NCI-H526 (cell line): ENCODE data around the gene STPG3.
"Not testable (repeated sequence)": the region's sequence is repeated elsewhere in the genome, so short reads cannot be mapped to it uniquely, and the experiment has no call there.

Experiments used
- DNase-seq, 2 experiments: peaks; one replicate each; lab custom pipeline; 2025; lab: John Stamatoyannopoulos, UW

STPG3 gene

GRCh38 chr9:137245450-137246421, 5.3 kb upstream of the STPG3 start:
- DNase-seq, result no peak

DNA sequence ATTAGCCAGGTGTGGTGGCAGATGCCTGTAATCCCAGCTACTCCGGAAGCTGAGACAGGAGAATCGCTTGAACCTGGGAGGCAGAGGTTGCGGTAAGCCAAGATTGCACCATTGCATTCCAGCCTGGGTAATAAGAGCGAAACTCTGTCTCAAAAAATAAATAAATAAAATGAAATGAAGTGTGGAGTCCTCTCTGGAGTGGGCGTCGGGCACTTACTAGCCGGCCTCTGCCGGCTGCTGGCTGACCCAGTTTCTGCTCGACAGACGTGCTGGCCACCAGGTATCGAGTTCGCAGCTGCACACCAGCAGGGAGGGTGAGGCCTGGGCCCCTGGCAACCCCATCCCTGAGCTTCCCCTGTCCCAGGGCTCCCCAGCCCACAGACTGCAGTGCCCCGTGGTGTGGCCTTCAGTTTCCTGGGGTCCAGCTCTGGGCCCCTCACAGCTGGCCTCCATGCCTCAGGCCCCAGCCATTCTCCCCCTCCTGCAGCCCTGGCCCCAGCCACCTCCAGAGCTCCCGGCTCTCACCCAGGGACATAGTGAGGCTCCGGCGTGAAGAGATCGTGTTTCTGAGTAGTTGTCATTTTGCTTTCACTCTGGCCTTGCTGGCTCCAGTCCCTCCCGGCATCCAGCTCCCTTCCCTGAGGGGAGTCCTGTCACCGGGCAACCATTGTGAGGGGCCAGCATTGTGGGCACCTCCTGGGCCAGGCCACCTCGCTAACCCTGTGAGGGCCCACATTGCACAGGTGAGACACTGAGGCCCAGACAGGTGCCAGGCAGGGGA, 3.8 kb upstream of the STPG3 start:
- no peak for DNase-seq

DNA sequence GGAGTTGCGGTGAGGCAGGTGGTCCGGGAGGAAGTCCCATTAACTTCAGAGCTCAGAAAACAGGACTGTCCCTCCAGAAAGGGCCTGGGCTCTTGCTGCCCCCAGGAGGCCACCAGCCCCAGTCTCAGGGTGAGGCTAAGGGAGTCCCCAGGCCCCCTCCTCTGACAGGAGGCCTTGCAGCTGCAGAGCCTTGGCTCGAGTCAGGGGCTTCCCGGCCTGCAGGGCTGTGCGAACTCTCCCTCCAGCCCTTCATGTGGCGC, 3.2 kb upstream of the STPG3 start:
- no peak for DNase-seq

GRCh38 chr9:137250329-137251193, 525 bp upstream of the STPG3 start:
- no peak for DNase-seq

DNA sequence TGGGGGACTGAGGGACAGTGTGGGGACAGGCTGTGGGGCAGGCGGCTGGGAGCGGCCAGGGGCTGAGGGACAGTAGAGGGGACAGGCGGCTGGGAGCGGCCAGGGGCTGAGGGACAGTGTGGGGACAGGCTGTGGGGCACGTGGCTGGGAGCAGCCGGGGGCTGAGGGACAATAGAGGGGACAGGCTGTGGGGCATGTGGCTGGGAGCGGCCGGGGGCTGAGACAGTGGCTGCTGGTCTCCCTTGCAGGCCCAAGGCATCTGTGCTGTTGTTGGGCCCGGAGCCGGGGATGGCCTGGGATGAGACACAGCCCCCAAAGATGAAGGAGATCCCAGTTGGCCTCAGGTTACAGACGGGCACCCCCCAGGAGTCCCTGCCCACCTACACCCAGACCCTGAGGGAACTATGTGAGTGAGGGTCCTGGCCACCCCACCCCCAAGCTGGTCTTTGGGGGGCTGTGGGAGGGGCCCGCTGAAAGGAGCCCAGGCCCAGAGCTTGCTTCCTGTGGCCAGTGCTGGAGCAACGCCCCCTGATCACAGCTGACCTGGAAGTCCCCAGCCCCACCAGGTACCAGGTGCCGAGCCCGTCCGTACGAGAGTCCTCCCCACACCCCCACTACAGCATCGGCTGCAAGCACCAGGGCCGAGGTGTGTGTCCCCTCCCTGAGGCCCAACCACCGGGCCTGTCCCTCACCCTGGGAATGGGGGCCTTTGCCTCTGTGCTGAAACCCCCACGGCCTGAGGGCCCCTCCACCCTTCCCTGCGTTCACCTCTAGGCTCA, 593 bp downstream of the STPG3 start:
- no peak for DNase-seq

DNA sequence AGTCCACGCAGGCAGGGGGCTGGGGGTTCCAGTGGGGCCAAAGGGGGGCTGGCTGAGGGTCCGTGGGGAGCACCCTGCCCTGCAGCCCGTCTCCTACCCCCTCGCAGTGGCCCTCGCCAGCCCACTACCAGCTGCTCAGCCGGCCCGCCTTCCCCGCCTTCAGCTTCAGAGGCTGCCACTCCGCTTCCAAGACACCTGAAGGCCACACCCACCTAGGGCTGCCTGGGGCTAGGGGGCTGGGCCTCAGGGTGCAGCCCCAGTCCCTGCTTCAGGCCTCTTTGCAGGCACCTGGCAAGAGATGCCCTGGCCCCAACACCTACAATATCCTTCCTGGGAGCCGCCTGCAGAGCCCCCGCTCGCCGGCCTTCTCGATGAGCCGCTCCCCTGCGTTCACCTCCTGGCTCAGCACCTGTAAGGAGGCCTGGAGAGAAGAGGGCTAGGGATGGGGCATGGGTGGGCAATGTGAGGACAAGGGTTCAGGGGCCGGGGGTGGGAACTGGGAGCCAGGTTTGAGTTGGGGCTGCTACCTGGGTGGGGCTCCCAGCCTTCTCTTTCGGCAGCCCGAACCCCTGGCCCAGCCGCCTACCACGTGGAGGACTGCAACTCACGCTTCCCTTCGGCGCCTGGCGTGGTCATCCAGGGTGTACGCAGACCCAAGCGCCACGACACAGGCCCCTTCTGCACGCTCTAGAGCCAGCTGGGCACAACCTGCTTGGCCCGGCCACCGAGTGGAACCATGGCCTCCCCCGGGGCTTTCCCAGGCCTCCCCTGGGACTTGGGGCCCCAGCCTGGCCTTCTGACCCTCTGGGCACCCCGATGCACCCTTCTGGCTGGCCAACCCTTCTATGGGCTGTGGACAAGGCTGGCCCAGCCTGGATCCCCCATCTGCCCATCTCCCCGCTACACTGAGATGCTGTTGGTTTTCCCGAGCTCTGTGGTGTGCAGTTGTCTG, 1.7 kb downstream of the STPG3 start:
- peak in 1 of 2 experiments; percentile 72 for DNase-seq

- DNase-seq, result no peak
Measured at GRCh38 chr9:137253717-137254623, 2.9 kb downstream of the STPG3 start.

- DNase-seq, result peak; percentile 28 to 85
Measured at GRCh38 chr9:137254624-137255447, 3.8 kb downstream of the STPG3 start, which contains the start of gene NELFB. TSS of gene NELFB (plus strand) at chr9:137255327.

GRCh38 chr9:137255448-137256114, 4.5 kb downstream of the STPG3 start:
- DNase-seq, result peak in 1 of 2 experiments; percentile 67

DNA sequence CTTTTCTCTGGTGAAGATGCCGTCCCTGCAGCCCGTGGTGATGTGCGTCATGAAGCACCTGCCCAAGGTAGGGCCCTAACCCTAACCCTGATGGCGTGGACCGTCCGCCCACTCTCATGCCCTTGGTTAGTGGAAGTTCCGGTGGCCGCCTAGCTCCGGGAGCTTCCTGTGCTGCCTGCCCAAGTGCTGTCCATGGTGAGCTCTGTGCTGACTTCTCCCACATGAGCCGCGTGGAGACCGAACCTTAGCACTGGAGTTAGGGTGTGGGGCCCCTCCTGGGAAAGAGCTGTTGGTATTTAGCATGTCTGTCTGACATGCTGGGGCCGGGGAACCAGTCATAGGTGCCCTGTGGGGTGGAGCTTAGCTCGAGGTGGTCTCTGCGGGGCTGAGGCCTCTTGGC, 5.3 kb downstream of the STPG3 start:
- no peak for DNase-seq

DNA sequence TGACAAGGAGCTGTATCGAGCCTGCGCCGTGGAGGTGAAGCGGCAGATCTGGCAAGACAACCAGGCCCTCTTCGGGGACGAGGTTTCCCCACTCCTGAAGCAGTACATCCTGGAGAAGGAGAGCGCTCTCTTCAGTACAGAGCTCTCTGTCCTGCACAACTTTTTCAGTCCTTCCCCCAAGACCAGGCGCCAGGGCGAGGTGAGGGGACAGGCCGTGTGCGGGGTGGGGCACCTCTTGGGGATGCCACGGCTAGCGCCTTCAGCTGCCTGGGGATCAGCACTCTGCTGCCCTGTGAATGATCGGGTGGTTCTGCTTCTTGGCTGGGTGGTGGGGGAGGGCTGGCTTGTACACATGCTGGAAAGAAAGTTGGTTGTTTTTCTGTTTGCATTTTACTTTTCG, 5.8 kb downstream of the STPG3 start:
- DNase-seq, result no peak

DNA sequence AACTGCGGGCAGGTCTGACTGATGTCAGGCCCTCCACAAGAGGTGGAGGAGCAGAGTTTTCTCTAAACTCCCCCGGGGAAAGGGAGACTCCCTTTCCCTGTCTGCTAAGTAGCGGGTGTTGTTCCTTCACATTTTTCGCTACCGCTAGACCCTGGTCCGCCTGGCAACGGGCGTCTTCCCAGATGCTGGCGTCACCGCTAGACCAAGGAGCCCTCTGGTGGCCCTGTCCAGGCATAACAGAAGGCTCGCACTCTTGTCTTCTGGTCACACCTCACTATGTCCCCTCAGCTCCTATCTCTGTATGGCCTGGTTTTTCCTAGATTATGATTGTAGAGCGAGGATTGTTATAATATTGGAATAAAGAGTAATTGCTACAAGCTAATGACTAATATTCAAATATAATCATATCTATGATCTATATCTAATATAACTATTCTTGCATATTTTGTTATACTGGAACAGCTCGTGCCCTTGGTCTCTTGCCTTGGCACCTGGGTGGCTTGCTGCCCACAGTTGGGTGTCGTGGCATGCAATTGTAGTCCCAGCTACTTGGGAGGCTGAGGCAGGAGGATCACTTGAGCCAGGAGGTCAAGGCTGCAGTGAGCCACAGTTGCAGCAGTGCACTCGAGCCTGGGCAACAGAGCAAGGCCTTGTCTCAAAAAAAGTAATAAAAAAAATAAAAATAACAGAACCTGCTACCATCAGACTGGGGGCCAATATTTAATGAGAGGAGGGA, 11.3 kb downstream of the STPG3 start:
- not testable (repeated sequence) for DNase-seq

DNA sequence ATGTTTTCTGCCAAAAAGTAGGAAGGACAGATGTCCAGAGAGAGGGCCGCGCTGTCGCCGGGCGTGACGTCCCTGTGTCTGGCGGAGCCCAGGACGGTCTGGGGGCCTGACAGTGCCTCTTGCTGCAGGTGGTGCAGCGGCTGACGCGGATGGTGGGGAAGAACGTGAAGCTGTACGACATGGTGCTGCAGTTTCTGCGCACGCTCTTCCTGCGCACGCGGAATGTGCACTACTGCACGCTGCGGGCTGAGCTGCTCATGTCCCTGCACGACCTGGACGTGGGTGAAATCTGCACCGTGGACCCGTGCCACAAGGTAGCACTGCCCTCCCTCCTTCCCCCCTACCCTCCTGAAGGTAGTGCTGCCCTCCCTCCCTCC, 11.8 kb downstream of the STPG3 start:
- DNase-seq, result no peak

DNA sequence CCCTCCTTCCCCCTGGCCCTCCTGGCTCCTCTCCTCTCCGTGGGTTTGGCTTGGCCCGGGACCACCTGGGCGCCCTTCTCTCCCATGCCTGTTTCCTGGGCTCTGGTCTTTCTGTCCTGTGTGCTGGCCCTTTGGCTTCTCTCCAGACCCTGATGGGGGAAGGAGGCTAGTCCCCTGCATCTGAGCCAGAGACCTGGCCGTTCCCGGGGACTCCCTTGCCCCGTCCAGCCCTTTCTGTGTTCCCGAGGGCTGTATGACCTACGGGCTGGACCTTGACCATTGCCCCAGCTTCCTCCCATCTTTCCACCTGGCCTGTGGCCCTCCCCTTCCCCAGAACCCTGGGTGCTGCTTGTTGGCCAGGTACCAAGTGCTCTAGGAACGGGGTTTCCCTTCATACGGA, 12.4 kb downstream of the STPG3 start:
- DNase-seq, result no peak

DNA sequence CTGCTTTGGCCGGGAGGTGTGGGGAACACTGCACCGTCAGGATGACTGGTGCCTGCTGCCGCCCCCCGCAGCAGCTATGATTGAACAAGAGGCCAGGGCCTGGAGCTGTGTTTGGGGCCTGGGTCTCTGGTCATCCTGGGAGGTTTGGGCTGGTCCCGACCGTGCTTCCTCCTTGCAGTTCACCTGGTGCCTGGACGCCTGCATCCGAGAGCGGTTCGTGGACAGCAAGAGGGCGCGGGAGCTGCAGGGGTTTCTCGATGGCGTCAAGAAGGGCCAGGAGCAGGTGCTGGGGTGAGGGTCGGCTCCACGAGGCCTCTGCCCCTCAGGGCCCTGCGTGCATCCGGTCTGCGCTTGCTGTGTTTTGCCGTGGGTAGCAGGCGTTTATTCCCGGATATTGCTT, 13.0 kb downstream of the STPG3 start:
- no peak for DNase-seq

- DNase-seq, result no peak
Measured at GRCh38 chr9:137265496-137266161, 14.5 kb downstream of the STPG3 start.

DNA sequence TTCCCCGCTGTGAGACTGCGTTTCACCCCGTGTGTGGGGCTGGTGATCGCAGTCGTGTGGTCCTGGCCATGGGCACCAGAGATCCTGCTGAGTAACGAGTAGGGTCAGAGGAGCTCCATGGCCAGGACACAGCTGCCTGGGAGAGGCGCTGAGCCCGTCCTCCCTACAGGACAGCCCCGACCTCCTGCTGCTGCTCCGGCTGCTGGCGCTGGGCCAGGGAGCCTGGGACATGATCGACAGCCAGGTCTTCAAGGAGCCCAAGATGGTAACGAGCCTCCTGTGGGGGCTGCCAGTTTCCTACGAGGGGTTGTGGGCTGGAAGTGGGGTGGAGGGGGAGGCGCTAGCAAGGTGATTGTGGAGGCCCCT, 15.1 kb downstream of the STPG3 start:
- DNase-seq, result no peak
